Measurements from ENCODE around the gene LRRC49.

DNA sequence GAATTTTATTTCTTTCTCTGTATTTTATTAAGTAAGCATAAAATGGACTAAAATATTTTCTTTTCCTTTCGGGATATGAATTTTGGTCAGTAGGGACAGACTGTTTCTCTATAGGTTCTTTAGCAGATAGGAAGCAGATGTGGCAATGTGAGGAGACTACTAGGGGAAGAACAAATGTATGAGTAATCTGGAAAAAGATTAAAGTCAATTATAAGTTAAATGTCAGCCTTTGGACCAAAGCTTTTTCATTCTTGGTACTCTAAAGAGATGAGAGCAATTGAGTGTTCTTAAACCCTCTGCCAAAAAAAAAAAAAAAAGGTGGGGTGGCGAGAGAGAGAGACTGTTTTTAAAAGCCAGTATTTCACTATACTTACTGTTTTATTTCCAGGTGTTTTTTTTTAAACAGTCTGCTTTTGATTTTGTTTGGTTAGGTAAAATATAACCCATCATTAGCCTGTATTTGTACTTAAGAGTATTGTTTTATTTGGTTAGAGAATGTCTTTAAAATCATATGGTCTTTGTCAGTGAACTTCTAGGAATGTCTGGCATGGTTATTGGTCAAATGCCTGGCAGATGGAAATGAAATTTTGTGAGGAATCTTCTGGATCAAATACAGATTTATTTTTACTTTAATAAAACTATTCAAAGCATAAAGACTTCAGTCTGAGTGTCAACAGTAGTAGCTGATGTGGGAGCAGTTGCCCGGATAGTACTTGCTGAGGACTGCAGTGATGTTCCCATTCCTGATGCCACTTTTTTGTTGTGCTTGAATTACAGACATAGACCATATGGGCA is 63.8 kb downstream of the LRRC49 start:
- no peak for TF ChIP-seq POLR2A (IDR thresholded peaks at IDR 0.05)
- TF ChIP-seq, protein P1, sequence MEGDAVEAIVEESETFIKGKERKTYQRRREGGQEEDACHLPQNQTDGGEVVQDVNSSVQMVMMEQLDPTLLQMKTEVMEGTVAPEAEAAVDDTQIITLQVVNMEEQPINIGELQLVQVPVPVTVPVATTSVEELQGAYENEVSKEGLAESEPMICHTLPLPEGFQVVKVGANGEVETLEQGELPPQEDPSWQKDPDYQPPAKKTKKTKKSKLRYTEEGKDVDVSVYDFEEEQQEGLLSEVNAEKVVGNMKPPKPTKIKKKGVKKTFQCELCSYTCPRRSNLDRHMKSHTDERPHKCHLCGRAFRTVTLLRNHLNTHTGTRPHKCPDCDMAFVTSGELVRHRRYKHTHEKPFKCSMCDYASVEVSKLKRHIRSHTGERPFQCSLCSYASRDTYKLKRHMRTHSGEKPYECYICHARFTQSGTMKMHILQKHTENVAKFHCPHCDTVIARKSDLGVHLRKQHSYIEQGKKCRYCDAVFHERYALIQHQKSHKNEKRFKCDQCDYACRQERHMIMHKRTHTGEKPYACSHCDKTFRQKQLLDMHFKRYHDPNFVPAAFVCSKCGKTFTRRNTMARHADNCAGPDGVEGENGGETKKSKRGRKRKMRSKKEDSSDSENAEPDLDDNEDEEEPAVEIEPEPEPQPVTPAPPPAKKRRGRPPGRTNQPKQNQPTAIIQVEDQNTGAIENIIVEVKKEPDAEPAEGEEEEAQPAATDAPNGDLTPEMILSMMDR (IDR thresholded peaks at IDR 0.05), result no peak

Measured in thyroid gland (tissue), 4 donors.